Ishikawa (cell line): ENCODE data around the gene XXYLT1.
A peak's percentile ranks its signal among the peaks of the same experiment; 100 is the strongest.

Source experiments
- CEBPB ChIP-seq: IDR thresholded peaks from 2 replicates; pipeline ENCODE4 v1.6.1; 2012
- CREB1 ChIP-seq: IDR thresholded peaks from 2 replicates; pipeline ENCODE4 v1.6.1; 2012; ENCODE audit warnings: low read depth
- EGR1 ChIP-seq: IDR thresholded peaks from 2 replicates; pipeline ENCODE4 v1.6.1; 2012
- EP300 ChIP-seq: IDR thresholded peaks from 2 replicates; pipeline ENCODE4 v1.6.1; 2012; ENCODE audit warnings: borderline replicate concordance
- FOXM1 ChIP-seq: IDR thresholded peaks from 2 replicates; pipeline ENCODE4 v1.6.1; 2012; ENCODE audit warnings: low read depth, borderline replicate concordance
- NFIC ChIP-seq: IDR thresholded peaks from 2 replicates; pipeline ENCODE4 v1.6.1; 2012
- RAD21 ChIP-seq: IDR thresholded peaks from 2 replicates; pipeline ENCODE4 v1.6.1; 2012; ENCODE audit warnings: low read depth
- TAF1 ChIP-seq: IDR thresholded peaks from 2 replicates; pipeline ENCODE4 v1.6.1; 2012; ENCODE audit warnings: low read depth, mild to moderate bottlenecking
- TCF12 ChIP-seq: IDR thresholded peaks from 2 replicates; pipeline ENCODE4 v1.6.1; 2012; ENCODE audit warnings: low read depth
- TEAD4 ChIP-seq: IDR thresholded peaks from 2 replicates; pipeline ENCODE4 v1.6.1; 2012
- YY1 ChIP-seq: IDR thresholded peaks from 2 replicates; pipeline ENCODE4 v1.6.1; 2012; ENCODE audit warnings: low read depth
- ZBTB7A ChIP-seq: IDR thresholded peaks from 2 replicates; pipeline ENCODE4 v1.6.1; 2012; ENCODE audit warnings: low read depth
- TF ChIP-seq, protein P1 (sequence below): IDR thresholded peaks from 2 replicates; pipeline ENCODE4 v1.6.1; 2012; ENCODE audit warnings: low read depth, mild to moderate bottlenecking
- TF ChIP-seq, protein P2 (sequence below): IDR thresholded peaks from 2 replicates; pipeline ENCODE4 v1.6.1; 2012
- TF ChIP-seq, protein P3 (sequence below): IDR thresholded peaks from 2 replicates; pipeline ENCODE4 v1.6.1; 2012

Gene XXYLT1

DNA sequence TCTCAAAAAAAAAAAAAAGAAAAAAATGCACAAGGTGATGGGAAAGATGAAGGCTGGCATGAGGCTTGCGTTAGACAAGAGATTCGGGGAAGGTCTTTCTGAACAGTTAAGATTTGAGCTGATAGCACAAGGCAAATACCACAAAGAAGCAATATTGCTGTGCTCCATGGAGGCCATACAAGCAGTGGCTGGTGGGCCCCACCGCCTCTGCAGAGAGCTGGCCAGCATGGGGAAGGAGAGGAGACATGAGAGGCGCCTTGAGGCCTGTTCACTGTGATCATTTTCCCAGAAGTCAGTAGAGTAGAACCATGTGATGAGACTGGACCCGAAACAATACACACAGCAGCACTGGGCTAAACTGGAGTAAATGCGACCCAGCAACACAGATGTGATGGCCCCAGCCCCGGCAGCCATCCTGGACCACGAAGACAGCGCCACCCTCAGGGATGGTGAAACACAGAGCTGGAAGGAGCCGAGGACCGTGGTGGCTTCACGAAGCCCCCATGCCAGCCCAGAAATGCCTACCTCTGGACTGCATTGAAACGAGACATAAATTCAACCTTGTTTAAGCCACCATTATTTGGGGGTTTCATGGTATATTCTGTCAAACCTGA, 5.5 kb downstream of the XXYLT1 start:
- no peak for TF ChIP-seq EGR1

DNA sequence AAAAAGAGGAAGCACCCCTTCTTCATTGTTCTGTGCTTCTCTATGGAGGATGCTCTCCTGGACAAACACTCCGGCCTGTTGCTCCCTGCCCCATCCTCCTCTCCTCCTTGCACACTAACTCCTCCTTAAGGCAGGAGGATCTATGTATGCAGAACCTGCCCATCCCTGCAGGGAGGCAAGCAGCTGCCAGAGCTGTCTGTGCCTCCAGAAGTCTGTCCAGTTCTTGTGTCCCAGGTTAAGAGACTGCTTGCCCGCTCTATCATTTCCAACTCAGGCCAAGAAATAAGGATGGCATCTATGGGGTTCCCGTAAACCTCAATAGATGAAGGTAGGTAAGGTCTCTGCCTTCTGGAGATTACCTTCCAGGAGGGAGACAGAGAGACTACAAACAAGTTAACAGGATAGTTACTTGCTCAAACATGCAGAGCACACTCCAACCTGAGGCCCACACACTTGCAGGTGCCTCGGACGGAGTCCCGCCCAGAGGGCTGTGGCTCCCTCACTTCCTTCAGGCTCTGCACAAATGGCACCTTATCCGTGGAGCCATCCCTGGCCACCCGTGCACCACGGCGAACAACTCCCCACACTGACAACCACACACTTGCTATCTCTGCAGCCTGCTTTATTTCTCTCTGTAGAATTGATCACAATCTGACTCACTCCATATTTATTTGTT, 6.9 kb downstream of the XXYLT1 start:
- TF ChIP-seq TAF1 (no peak), CREB1 (no peak), ZBTB7A (no peak), RAD21 (no peak), EP300 (no peak), YY1 (no peak), CEBPB (no peak), EGR1 (no peak), TEAD4 (no peak), FOXM1 (no peak), NFIC (no peak)
- TF ChIP-seq, protein P1, sequence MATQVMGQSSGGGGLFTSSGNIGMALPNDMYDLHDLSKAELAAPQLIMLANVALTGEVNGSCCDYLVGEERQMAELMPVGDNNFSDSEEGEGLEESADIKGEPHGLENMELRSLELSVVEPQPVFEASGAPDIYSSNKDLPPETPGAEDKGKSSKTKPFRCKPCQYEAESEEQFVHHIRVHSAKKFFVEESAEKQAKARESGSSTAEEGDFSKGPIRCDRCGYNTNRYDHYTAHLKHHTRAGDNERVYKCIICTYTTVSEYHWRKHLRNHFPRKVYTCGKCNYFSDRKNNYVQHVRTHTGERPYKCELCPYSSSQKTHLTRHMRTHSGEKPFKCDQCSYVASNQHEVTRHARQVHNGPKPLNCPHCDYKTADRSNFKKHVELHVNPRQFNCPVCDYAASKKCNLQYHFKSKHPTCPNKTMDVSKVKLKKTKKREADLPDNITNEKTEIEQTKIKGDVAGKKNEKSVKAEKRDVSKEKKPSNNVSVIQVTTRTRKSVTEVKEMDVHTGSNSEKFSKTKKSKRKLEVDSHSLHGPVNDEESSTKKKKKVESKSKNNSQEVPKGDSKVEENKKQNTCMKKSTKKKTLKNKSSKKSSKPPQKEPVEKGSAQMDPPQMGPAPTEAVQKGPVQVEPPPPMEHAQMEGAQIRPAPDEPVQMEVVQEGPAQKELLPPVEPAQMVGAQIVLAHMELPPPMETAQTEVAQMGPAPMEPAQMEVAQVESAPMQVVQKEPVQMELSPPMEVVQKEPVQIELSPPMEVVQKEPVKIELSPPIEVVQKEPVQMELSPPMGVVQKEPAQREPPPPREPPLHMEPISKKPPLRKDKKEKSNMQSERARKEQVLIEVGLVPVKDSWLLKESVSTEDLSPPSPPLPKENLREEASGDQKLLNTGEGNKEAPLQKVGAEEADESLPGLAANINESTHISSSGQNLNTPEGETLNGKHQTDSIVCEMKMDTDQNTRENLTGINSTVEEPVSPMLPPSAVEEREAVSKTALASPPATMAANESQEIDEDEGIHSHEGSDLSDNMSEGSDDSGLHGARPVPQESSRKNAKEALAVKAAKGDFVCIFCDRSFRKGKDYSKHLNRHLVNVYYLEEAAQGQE, result no peak
- TF ChIP-seq, protein P2, sequence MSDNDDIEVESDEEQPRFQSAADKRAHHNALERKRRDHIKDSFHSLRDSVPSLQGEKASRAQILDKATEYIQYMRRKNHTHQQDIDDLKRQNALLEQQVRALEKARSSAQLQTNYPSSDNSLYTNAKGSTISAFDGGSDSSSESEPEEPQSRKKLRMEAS, result no peak
- TF ChIP-seq, protein P3, sequence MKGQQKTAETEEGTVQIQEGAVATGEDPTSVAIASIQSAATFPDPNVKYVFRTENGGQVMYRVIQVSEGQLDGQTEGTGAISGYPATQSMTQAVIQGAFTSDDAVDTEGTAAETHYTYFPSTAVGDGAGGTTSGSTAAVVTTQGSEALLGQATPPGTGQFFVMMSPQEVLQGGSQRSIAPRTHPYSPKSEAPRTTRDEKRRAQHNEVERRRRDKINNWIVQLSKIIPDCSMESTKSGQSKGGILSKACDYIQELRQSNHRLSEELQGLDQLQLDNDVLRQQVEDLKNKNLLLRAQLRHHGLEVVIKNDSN, result no peak

DNA sequence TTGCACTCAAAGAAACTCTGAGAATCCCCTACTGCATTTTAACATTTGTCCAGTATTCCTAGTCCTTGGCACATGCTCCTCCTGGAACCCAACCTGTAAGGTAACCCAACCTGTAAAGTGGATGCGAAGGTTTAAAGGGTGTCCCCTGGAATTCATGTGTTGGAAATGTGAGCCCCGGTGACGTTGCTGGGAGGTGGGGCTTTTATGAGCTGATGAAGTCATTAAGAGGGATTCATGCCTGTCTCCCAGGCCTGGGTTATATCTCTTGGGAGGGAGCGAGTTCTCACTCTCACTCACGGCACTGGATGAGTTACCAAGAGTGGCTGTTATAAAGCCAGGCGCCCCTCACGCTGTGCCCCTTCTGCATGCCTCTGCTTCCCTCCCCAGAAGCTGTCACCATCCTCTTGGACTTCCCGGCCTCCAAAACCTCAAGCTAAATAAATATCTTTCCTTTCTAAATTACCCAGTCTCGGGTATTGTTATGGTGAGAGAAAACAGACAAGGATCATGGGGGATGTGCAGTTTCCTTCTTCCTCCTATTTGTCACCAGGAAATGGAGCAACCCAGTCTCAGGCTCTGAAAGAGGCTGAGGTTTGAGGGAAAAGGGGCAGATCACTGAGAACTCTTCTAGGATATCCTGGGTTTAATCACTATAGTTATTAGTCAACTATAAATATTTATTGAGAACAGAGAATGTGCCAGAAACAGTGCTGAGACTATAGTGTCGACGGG, 7.6 kb downstream of the XXYLT1 start:
- TF ChIP-seq TEAD4 (0 out of 2 replicates have a peak, but pooled peaks have one; percentile 44), CEBPB (no peak), TCF12 (no peak)

DNA sequence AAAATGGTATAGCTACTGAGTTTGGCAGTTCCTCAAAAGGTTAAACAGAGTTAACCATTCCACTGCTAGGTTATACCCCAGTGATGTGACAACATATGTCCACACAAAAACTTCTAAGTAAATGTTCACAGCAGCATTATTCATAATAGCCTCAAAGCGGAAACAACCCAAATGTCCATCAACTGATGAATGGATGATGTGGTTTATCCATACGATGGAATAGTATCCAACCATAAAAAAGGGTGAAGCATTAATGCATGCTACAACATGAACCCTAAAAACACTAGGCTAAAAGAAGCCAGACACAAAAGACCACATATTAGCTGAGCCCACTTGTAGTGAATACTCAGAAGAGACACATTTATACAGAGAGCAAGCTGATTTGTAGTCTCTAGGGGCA, 9.0 kb downstream of the XXYLT1 start:
- TF ChIP-seq CREB1, result no peak
- no peak for TF ChIP-seq TEAD4
- TF ChIP-seq, protein P2, result no peak
- no peak for TF ChIP-seq RAD21
- TF ChIP-seq FOXM1, result no peak
- no peak for TF ChIP-seq EGR1
- TF ChIP-seq, protein P1, result no peak
- no peak for TF ChIP-seq NFIC
- TF ChIP-seq TCF12, result no peak
- TF ChIP-seq EP300, result no peak
- TF ChIP-seq, protein P3, result no peak
- no peak for TF ChIP-seq YY1
- TF ChIP-seq ZBTB7A, result no peak
- TF ChIP-seq TAF1, result no peak
- no peak for TF ChIP-seq CEBPB

DNA sequence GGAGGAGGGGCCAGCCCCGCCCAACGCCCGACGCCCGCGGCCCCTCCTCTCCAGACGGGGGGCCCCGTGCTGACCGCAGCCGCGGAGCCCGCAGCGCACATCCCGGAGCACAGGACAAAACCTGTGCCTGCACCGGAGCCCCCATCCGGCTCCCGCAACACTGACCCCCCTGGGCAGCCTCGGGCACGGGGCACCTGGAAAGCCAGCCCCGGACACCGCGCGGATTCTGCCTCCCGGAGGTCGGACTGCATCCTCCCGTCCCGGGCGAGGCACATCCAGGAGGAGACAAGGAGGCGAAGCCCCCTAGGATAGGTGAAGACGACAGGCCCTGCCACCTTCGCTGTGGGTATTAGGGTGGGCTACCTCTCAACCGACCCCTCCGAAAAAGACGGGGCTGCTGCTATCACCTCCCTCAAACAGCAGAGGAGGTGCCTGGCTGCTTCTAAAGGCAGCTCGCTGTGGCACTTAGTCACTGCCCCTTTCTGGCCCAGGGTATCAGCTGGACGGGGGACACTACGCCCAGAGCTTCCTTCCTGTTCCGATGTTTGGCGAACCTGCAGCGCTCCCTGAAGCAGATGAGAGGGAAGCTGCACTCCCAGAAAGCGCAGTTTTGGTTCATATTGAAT, 10.6 kb downstream of the XXYLT1 start:
- TF ChIP-seq EP300 (no peak), NFIC (0 out of 2 replicates have a peak, but pooled peaks have one; percentile 7), TCF12 (no peak), RAD21 (no peak)
- TF ChIP-seq, protein P2, result 0 out of 2 replicates have a peak, but pooled peaks have one; percentile 4
